OCI-LY7 (cell line): ENCODE measurements around the gene ABCD3. TPM values are rescaled to one million over a fixed set of nuclear protein-coding genes. Genes with fewer than 3 reads are reported as not detected.

Experiments used
- BruUV-seq: library from RNA; stranded (reverse); fragments of 400-500 nt; replicated peaks from 2 replicates; lab custom pipeline; 2021; lab: Mats Ljungman, UMichigan
- CTCF ChIA-PET: fragments of 300-600 bp; sonication (Branson Sonifier 250); formaldehyde crosslinking; loops from one replicate; lab custom pipeline; 2022; ENCODE audit warnings: antibody characterized with exemption; ENCODE audit not compliant: unreplicated experiment; lab: Charles Lee
- POLR2A ChIA-PET: fragments of 300-600 bp; sonication (Branson Sonifier 250); formaldehyde crosslinking; loops from one replicate; lab custom pipeline; 2022; ENCODE audit warnings: antibody characterized with exemption; lab: Charles Lee
- DNase-seq: peaks from one replicate; pipeline ENCODE4 v3.0.0-alpha.2; 2015; ENCODE audit warnings: low spot score
- H2AFZ ChIP-seq: fragments of 200-600 bp; sonication (generic), shearing (Covaris generic); 2 replicates; pipeline ENCODE4 v1.6.1; 2014; ENCODE audit warnings: mild to moderate bottlenecking, antibody characterized with exemption, low read length, moderate library complexity
- H3K27ac ChIP-seq: fragments of 200-600 bp; sonication (generic); 2 replicates; pipeline ENCODE4 v1.5.1; 2014; ENCODE audit warnings: mixed run types, low read depth, mild to moderate bottlenecking, moderate library complexity, low read length, inconsistent platforms; ENCODE audit not compliant: poor library complexity, severe bottlenecking
- H3K36me3 ChIP-seq: fragments of 200-600 bp; sonication (generic); 2 replicates; pipeline ENCODE4 v1.6.1; 2014; ENCODE audit warnings: mild to moderate bottlenecking, antibody characterized with exemption, low read length, moderate library complexity, mixed read lengths; ENCODE audit not compliant: insufficient read depth
- H3K4me1 ChIP-seq: fragments of 200-600 bp; sonication (generic); 2 replicates; pipeline ENCODE4 v1.5.1; 2014; ENCODE audit warnings: mild to moderate bottlenecking, low read length; ENCODE audit not compliant: insufficient read depth, poor library complexity, severe bottlenecking
- H3K4me2 ChIP-seq: fragments of 200-600 bp; sonication (generic); 2 replicates; pipeline ENCODE4 v1.6.1; 2014; ENCODE audit warnings: mild to moderate bottlenecking, low read length
- H3K4me3 ChIP-seq: fragments of 200-600 bp; sonication (generic); 2 replicates; pipeline ENCODE4 v1.5.1; 2014; ENCODE audit warnings: mild to moderate bottlenecking, low read depth, low read length; ENCODE audit not compliant: poor library complexity, severe bottlenecking
- H3K79me2 ChIP-seq: fragments of 200-600 bp; sonication (generic); 2 replicates; pipeline ENCODE4 v1.6.1; 2016; ENCODE audit warnings: low read depth, mild to moderate bottlenecking, low read length, moderate library complexity, mixed read lengths; ENCODE audit not compliant: insufficient read depth
- H3K9me2 ChIP-seq: fragments of 200-600 bp; sonication (generic); 2 replicates; pipeline ENCODE4 v1.6.1; 2016; ENCODE audit warnings: mild to moderate bottlenecking, low read length, mixed read lengths; ENCODE audit not compliant: insufficient read depth
- H3K9me3 ChIP-seq: fragments of 200-600 bp; sonication (generic); 2 replicates; pipeline ENCODE4 v1.6.1; 2014; ENCODE audit warnings: mild to moderate bottlenecking, mixed run types, low read length, mixed read lengths
- H4K20me1 ChIP-seq: fragments of 200-600 bp; sonication (generic); 2 replicates; pipeline ENCODE4 v1.6.1; 2014; ENCODE audit warnings: mild to moderate bottlenecking, antibody characterized with exemption, low read length, moderate library complexity, mixed read lengths; ENCODE audit not compliant: insufficient read depth
- CTCF ChIP-seq: fragments of 200-600 bp; sonication (generic); conservative IDR thresholded peaks from 2 replicates; pipeline ENCODE4 v1.5.1; 2014; ENCODE audit warnings: mild to moderate bottlenecking, antibody characterized with exemption, low read length, moderate library complexity, mixed read lengths
- EZH2phosphoT487 ChIP-seq: fragments of 200-600 bp; sonication (generic); IDR thresholded peaks from 2 replicates; pipeline ENCODE4 v1.6.1; 2018; ENCODE audit warnings: low read depth, borderline replicate concordance, mild to moderate bottlenecking, mixed run types, antibody characterized with exemption, low read length, moderate library complexity, mixed read lengths
- intact Hi-C: fragments of 100-400 bp; cut with micrococcal nuclease; formaldehyde crosslinking; loops from one replicate; pipeline ENCODE4 v1.10.0; 2022; ENCODE audit not compliant: unreplicated experiment
- total RNA-seq, 2 experiments: library from RNA; depleted of rRNA in 1 of 2; stranded (reverse); fragments of >200 nt in 1 of 2; shearing (Covaris generic) in 1 of 2; gene quantifications; 2 replicates each; pipeline ENCODE4 v1.2.3, GENCODE V29; 2014 to 2022

ABCD3 gene
- total RNA-seq, 2 experiments from 2014 or later, result 18.3 to 33.8 TPM

- Histone ChIP-seq H3K4me3 (no peak overlapping the region), H3K79me2 (no peaks in the 10 kb centered on the region), H3K9me2 (no peaks in the 10 kb centered on the region), H4K20me1 (no peaks in the 10 kb centered on the region), H3K27ac (no peak overlapping the region), H3K9me3 (no peaks in the 10 kb centered on the region), H2AFZ (peak overlapping the region; percentile 65), H3K36me3 (no peaks in the 10 kb centered on the region), H3K4me1 (peaks cover 5% of the 10 kb centered on the region), H3K4me2 (no peak overlapping the region)
- peak; percentile 34 for DNase-seq
- ChIA-PET POLR2A (interaction anchor here (0.6 to 2.1 kb wide), 5 partner anchors 27 to 426 kb away, joined by 3 to 7 read pairs (median 4); no protein-coding TSS in a partner anchor), CTCF (interaction anchor here (0.6 kb wide), 1 partner anchor 12 kb away, joined by 3 read pairs; no protein-coding TSS in a partner anchor)
- intact Hi-C loops, result no loop called here
- TF ChIP-seq EZH2phosphoT487 (no peak), CTCF (no peak)
- no TSS peak for BruUV-seq
Measured at GRCh38 chr1:94384485-94385265, 33.5 kb upstream of the ABCD3 start.

- H3K9me3 ChIP-seq, result no peaks in the 10 kb centered on the region
- no peaks in the 10 kb centered on the region for H3K36me3 ChIP-seq
- no peaks in the 10 kb centered on the region for H3K79me2 ChIP-seq
- intact Hi-C loops, result no loop called here
- ChIA-PET CTCF (no interaction called here), POLR2A (interaction anchor here (0.6 to 2.1 kb wide), 4 partner anchors 19 to 425 kb away, joined by 3 to 7 read pairs (median 4); no protein-coding TSS in a partner anchor)
- no peak overlapping the region for H3K27ac ChIP-seq
- TF ChIP-seq EZH2phosphoT487 (no peak), CTCF (no peak)
- H3K4me3 ChIP-seq, result no peak overlapping the region
- no peaks in the 10 kb centered on the region for H4K20me1 ChIP-seq
- no TSS peak for BruUV-seq
- peaks cover 5% of the 10 kb centered on the region for H3K4me1 ChIP-seq
- no peaks in the 10 kb centered on the region for H3K9me2 ChIP-seq
- DNase-seq, result no peak
- H3K4me2 ChIP-seq, result no peak overlapping the region
- peak overlapping the region; percentile 65 for H2AFZ ChIP-seq
Measured at GRCh38 chr1:94385308-94385929, 32.8 kb upstream of the ABCD3 start.
